Cardiac fibroblast (primary cell): ENCODE results near the gene CNKSR2.

ENCODE experiments used
- DNase-seq, 2 donors: peaks; one replicate each; pipeline versions ENCODE4 v3.0.0 to v3.0.0-alpha.2; 2010; ENCODE audit warnings: low read depth in 2 of 2
- H3K4me3 ChIP-seq, 2 donors: replicated peaks in 1 of 2; 1 replicate in 1 of 2; 2 replicates in 1 of 2; pipeline ENCODE4 v1.5.1; 2011; ENCODE audit warnings: low read depth in 2 of 2, low read length in 2 of 2, mild to moderate bottlenecking in 2 of 2, moderate library complexity in 1 of 2
- TF ChIP-seq, protein P1 (sequence below): IDR thresholded peaks from one replicate; pipeline ENCODE4 v1.5.1; 2011; ENCODE audit warnings: low read depth, mild to moderate bottlenecking, low read length, inconsistent platforms

CNKSR2 gene

DNA sequence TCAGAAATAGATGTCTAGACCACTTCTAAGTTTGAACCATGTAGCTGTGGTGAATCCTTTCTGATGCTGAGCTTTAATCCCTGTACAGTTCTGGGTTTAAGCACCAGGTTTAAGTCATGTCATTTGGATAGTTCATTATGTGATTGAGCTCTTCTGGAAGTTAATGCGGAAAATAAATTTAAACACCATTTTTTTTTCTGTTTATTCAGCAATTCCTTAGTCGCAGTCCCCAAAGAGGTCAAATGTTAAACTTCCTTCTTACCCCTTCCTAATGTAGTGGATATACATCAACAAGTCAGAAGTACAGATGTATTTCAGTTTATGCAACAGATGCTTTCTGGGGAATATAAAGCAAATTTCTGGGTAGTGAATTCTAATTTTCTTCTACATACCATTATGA, 52.9 kb downstream of the CNKSR2 start:
- TF ChIP-seq, protein P1, sequence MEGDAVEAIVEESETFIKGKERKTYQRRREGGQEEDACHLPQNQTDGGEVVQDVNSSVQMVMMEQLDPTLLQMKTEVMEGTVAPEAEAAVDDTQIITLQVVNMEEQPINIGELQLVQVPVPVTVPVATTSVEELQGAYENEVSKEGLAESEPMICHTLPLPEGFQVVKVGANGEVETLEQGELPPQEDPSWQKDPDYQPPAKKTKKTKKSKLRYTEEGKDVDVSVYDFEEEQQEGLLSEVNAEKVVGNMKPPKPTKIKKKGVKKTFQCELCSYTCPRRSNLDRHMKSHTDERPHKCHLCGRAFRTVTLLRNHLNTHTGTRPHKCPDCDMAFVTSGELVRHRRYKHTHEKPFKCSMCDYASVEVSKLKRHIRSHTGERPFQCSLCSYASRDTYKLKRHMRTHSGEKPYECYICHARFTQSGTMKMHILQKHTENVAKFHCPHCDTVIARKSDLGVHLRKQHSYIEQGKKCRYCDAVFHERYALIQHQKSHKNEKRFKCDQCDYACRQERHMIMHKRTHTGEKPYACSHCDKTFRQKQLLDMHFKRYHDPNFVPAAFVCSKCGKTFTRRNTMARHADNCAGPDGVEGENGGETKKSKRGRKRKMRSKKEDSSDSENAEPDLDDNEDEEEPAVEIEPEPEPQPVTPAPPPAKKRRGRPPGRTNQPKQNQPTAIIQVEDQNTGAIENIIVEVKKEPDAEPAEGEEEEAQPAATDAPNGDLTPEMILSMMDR: no peak
- DNase-seq: no peak
- H3K4me3 ChIP-seq: no peak overlapping the region

DNA sequence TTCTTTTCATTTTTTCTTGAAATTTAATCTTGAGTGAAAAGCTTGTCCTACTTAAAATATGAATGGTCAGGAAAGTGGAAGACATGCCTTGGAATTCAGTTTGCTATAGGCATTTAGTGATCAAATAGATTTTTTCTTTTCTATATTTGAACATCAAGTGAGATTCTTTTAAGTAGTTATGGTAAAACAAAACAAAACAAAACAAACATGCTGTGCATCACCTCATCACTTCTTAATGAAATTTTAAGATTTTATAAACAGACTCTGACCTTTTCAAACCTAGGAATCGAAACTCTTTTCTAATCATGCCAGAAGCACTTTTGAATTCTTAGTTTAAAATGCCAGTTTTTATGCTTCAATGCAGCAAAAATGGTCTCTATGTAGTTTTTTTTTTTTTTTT, 62.8 kb downstream of the CNKSR2 start:
- TF ChIP-seq, protein P1: no peak
- DNase-seq: no peak
- no peak overlapping the region for H3K4me3 ChIP-seq

DNA sequence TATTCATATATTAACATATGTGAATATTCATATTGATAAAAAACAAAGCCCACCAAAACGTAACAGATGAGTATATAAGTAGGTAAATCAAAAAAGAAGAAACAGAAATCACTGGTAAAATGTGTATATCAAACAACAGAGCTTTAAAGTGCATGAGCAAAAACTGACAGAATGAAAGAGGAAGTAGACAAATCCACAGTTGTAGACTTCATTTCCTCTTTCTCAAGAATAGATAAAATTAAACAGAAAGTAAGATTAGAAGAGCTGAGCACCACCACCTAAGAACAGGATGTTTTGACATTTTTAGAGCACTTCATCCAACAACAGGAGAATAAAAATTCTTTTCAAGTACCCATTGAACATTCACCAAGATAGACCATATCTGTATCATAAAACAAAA, 64.6 kb downstream of the CNKSR2 start:
- no peak overlapping the region for H3K4me3 ChIP-seq
- DNase-seq: no peak

DNA sequence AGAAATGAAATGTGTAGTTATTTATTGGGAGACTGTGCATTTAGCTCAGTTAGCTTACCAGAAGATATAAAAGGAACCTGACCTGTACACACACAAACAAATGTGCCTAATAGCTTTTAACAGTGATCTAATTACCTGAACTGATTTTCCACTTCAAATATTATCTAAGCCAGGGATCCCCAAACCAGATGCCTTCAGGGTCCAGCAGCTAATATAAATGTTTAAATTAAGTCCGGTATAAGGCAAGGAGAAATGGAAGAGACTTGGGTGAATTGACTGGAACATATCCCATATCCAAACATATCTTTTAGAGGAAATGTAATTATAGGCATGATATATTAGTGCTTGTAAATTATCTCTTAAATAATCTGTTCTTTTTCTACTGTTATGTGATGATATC, 66.7 kb downstream of the CNKSR2 start:
- H3K4me3 ChIP-seq: no peak overlapping the region
- TF ChIP-seq, protein P1: no peak
- DNase-seq: no peak

More for the DNA sequence above, 64.6 kb downstream of the CNKSR2 start:
- TF ChIP-seq, protein P1: no peak

DNA sequence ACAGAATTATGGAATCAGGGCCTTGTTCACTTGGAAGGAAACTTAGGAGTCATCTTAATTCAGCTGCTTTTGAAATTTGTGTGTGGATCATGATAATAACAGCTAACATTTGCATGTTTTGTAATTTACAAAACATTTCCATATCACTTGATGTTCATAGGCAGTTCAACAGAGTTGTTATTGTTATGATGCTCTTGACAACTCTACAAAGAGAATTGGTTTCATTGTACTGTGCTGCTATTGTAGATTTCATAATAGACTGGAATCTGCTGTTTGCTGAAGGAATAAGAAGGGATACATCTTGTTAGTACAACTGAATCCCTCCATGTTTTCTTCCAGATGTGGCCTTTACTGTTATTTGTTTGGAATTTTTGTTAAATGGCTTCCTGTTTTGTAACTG, 83.5 kb downstream of the CNKSR2 start:
- TF ChIP-seq, protein P1: no peak
- no peak for DNase-seq
- no peak overlapping the region for H3K4me3 ChIP-seq

DNA sequence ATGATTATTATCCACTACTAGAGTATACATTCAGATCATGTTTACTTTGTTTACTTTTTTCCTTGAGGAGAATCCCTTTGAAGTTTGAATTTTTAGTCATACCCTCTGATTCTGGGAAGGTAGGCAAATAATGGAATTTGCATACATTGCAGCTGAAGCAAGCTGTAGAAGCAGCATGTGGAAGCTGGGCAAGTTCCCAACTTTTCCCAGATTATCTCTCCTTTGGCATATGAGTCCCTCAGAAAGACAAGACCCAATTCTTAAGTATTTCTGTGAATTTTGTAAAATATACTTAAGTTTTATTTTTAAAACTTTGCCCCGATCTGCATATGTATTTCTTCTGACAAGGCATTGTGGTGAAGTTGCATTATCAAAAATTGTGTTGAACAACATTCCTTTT, 94.9 kb downstream of the CNKSR2 start:
- DNase-seq: peak in 1 of 2 donors; percentile 0
- TF ChIP-seq, protein P1: no peak
- no peak overlapping the region for H3K4me3 ChIP-seq

DNA sequence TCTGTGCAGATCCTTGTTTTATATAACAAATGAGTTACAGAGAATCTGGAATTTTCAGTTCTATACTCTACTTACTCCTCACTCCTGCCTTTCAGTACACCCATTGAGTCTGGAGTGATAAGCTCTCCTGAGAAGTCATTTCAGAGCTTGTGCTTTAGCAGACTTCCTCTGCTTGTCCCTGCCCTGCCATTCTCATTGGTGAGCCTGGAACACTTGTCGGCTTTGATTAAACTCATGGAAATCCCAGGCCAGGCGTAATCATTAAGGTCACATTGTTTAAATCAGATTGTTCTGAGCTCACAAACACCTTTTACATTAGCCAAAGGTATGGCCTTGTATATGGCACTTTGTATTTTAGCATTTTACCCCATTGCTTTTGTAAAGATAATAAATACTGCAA, 102.7 kb downstream of the CNKSR2 start:
- no peak overlapping the region for H3K4me3 ChIP-seq
- TF ChIP-seq, protein P1: no peak

More for the DNA sequence above, 102.7 kb downstream of the CNKSR2 start:
- no peak for DNase-seq
